Measurements from ENCODE around the gene DACH1. TPM values are rescaled to one million over a fixed set of nuclear protein-coding genes. Genes with fewer than 3 reads are reported as not detected.

The DACH1 gene
- total and polyA plus RNA-seq, 2 of the 13 experiments (the other 11 are each of a cell fraction or from before 2014, with no cell fraction given) = not detected

DNA sequence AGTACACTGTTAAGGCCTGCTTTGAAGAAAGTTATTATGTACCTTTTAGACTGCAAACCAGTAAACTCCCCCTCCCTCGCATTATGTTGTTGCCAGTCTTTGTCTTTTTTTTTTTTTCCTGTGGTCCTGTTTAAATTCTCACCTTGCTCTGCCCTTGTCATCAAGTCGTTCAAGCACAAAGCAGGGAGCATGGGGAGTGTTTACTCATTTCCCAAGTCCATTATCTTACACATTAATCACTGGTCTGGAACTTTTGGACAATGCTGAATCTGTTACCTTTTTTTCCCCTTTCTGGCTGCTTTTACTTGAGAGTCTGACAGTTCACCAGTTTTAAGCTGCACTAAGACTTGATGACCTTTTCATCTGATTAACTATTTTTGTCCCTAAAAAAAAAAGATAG is 108.2 kb downstream of the DACH1 start:
- Histone ChIP-seq H3K36me3 (replicated peaks in 1 of 2; ENCODE audit: control insufficient read depth in 1 of 2, insufficient read depth in 2 of 2, low read length in 2 of 2) (no peaks in the 10 kb centered on the region), H3K4me3 (replicated peaks in 1 of 3; ENCODE audit: insufficient read depth in 1 of 3, low read depth in 2 of 3, low read length in 3 of 3) (no peak overlapping the region), H3K4me2 (ENCODE audit: low read depth, low read length) (no peak overlapping the region), H3K27ac (ENCODE audit: extremely low read length, insufficient read depth, low read length) (no peak overlapping the region), H4K20me1 (ENCODE audit: insufficient read depth, low read length) (no peaks in the 10 kb centered on the region), H3K27me3 (ENCODE audit: control insufficient read depth in 1 of 2, insufficient read depth in 2 of 2, low read length in 2 of 2) (no peaks in the 10 kb centered on the region), H3K79me2 (ENCODE audit: insufficient read depth, low read length) (no peaks in the 10 kb centered on the region), H2AFZ (ENCODE audit: low read length) (no peak overlapping the region), H3K4me1 (ENCODE audit: insufficient read depth, low read length) (no peaks in the 10 kb centered on the region), H3K9me3 (ENCODE audit: low read length) (no peaks in the 10 kb centered on the region), H3K9ac (ENCODE audit: insufficient read depth, low read depth, low read length) (no peak overlapping the region)
- BruUV-seq (replicated peaks) = no TSS peak
- FAIRE-seq = no peak
- ChIA-PET CTCF (ENCODE audit: low intra/inter-chr PET ratio, low total read pairs) (no interaction called here), POLR2A (no interaction called here)
- WGBS (ENCODE audit: low lambda C conversion rate) = 0% methylated on average over 2 of the region's 2 CpGs
- no peak for ATAC-seq
- in situ Hi-C loops (cut with HindIII; ENCODE audit: extremely low pct_ligation_motif_present, low pct_unique_long_range_greater_than_20kb) (no loop called here), intact Hi-C loops (cut with micrococcal nuclease; ENCODE audit: unreplicated experiment) (no loop called here)
- TF ChIP-seq ZNF816 (CRISPR knock-in tag; IDR thresholded peaks at IDR 0.05; ENCODE audit: borderline replicate concordance) (no peak), KAT8 (CRISPR knock-in tag; IDR thresholded peaks at IDR 0.05) (no peak), ZNF510 (CRISPR knock-in tag; IDR thresholded peaks at IDR 0.05; ENCODE audit: low read depth) (no peak), MTA1 (CRISPR knock-in tag; IDR thresholded peaks at IDR 0.05; ENCODE audit: borderline replicate concordance) (no peak), MTF2 (CRISPR knock-in tag; IDR thresholded peaks at IDR 0.05; ENCODE audit: borderline replicate concordance) (no peak), ZNF30 (CRISPR knock-in tag; IDR thresholded peaks at IDR 0.05) (no peak), TERF1 (CRISPR knock-in tag; IDR thresholded peaks at IDR 0.05) (no peak), BHLHE40 (IDR thresholded peaks at IDR 0.05; ENCODE audit: low read length) (no peak), GMEB2 (CRISPR knock-in tag; IDR thresholded peaks at IDR 0.05; ENCODE audit: low read depth) (no peak), SIN3B (IDR thresholded peaks at IDR 0.05; ENCODE audit: low read length) (no peak), ZBTB43 (CRISPR knock-in tag; conservative IDR thresholded peaks at IDR 0.05) (no peak)
- TF ChIP-seq, protein P1, sequence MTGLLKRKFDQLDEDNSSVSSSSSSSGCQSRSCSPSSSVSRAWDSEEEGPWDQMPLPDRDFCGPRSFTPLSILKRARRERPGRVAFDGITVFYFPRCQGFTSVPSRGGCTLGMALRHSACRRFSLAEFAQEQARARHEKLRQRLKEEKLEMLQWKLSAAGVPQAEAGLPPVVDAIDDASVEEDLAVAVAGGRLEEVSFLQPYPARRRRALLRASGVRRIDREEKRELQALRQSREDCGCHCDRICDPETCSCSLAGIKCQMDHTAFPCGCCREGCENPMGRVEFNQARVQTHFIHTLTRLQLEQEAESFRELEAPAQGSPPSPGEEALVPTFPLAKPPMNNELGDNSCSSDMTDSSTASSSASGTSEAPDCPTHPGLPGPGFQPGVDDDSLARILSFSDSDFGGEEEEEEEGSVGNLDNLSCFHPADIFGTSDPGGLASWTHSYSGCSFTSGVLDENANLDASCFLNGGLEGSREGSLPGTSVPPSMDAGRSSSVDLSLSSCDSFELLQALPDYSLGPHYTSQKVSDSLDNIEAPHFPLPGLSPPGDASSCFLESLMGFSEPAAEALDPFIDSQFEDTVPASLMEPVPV (CRISPR knock-in tag; IDR thresholded peaks at IDR 0.05) = no peak
- DNase-seq (ENCODE audit: low spot score) = no peak

All from HepG2 (cell line).